ENCODE results near the gene ITGA3.

- no peak for TF ChIP-seq CTCF (IDR thresholded peaks at IDR 0.05)
- no peak for TF ChIP-seq POLR2A (IDR thresholded peaks at IDR 0.05; ENCODE audit: low read depth)
- no peak for TF ChIP-seq POLR2AphosphoS5 (IDR thresholded peaks at IDR 0.05)
Observed at GRCh38 chr17:50051606-50052005, 4.3 kb upstream of the ITGA3 start.

All from esophagus muscularis mucosa (tissue), 3 donors.